Left ventricle myocardium superior (tissue), 1 donor: ENCODE results near the gene OTOL1. TPM values are rescaled to one million over a fixed set of nuclear protein-coding genes. Genes with fewer than 3 reads are reported as not detected.

Experiments used
- ATAC-seq: fragments of 200-7000 bp; cut with Tn5 transposase; one replicate; pipeline ENCODE4 v1.9.1; 2020; ENCODE audit warnings: mild to moderate bottlenecking, moderate library complexity
- DNase-seq: peaks from one replicate; pipeline ENCODE4 v3.0.0-alpha.2; 2020
- intact Hi-C: fragments of 100-400 bp; cut with micrococcal nuclease; formaldehyde crosslinking; loops from one replicate; pipeline ENCODE4 v1.11.0; 2022
- total RNA-seq: library from RNA; stranded (reverse); fragmentation: NEBNext Ultra II Directional; extraction: Animal tissue kit (Norgen Biotek cat#: 25700); gene quantifications from one replicate; pipeline ENCODE4 v1.2.1, GENCODE V29; 2021
- donor health status: DM: no; HTN: yes; CAD: no; lungs with severe emphysema.

Gene OTOL1
- total RNA-seq, 1 donor from 2014 or later, result not detected

DNA sequence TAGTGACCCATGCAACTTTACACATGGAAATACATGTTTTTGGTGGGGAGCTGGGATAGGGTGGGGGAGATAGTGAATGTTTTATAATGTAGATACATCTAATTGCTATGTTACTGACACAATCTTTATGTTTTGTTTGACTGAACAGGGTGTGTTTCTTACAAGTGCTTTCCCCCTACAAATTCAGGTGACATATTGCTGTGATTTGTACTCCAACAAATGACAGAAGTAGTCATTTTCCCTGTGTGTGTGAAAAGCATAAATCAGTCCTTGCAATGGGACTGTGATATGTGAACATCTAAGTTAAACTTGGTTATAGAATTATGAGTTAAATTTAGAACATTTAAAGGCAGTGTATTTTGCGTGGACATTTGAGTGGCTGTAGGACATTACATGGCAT, 27.3 kb downstream of the OTOL1 start:
- ATAC-seq (no peak), DNase-seq (no peak)
- intact Hi-C loops, result no loop called here

DNA sequence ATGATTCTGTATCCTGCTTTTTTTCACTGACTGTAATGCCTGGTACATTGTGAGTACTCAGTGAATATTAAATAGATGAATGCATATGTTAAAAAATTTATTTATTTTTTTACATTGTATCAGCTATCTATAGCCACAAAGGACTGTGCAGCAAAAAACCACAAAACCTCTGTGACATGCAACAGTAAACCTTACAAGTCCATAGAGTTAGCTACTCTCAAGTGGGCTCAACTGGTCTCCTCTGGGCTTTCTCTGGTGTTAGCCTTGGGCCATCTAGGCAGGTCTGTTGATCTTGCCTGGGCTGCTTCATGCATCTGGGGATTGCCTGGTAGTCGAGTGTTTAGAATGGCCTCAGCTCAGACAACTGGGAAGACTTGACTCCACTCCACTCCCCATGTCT, 35.3 kb downstream of the OTOL1 start:
- intact Hi-C loops, result no loop called here
- ATAC-seq (no peak), DNase-seq (no peak)

DNA sequence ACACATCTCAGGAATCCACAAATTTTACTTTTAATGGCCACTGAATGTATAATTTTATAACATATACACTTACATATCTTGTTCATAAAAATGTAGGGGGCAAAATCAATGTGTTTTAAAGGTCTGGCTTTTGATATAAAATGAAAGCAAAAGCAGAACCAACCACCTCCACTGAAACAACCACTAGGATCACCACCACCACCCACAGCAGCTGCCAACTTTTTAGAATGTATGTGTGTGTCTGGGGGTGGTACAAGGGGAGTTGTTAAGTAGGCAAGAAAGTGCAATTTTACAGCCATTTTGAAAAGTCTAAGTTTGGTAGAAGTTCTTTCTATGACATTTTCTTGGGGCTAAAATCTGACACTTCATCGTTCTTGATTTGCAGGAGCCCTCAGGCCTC, 44.0 kb downstream of the OTOL1 start:
- ATAC-seq, result no peak
- intact Hi-C loops, result no loop called here
- no peak for DNase-seq

DNA sequence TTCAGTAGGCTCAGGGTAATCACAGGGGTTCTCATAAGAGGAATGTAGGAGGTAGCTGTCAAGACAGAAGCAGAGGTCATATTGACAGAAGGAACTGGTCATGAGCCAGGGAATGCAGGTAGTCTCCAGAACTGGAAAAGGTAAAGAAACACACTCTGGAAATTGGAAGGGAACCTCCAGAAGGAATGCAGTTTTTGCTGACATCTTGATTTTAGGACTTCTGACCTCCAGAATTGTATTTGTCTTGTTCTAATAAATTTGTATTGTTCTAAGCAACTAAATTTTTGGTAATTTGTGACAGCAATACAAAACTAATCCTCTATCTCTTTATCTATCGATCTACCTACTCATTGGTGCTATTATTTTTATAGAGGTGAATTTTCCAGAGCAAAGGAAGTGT, 49.2 kb downstream of the OTOL1 start:
- DNase-seq (no peak), ATAC-seq (no peak)
- intact Hi-C loops, result no loop called here

DNA sequence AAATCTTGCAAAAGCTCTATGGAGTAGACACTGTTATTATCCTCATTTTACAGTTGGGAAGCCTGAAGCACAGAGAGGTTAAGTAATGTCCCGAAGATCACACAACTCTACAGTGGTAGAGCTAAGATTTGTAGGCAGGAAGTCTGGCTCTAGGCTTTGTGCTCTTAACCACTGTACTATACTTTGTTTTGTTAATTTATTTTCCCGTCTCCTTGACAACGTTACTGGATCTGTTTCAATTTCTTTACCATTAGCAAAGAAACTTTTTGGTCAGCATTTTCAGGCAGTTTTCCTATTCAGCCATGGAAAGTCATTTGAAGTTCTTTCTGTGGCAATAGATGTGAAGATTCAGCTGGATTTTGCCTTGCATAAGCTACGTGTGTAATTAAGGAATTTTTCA, 51.7 kb downstream of the OTOL1 start:
- DNase-seq (no peak), ATAC-seq (no peak)
- intact Hi-C loops, result no loop called here

DNA sequence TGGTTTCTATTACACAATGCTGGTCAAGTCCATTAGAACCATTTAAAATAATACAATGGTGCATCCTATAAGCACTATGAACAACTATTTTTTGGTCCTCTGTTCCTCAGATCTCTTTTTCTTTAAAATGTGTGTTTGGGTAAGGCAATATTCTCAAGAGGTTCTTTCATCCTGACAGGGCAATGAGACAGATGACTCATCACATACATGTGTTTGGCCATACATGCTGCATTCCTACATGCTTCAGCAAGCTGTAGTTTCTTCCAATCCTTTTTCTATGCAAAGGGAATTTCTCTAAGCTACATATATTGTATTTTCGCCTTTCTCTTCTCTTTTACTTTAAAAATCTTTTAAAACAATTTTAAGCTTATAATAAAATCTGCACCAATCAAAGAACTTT, 52.7 kb downstream of the OTOL1 start:
- no peak for DNase-seq
- no peak for ATAC-seq
- intact Hi-C loops, result no loop called here

DNA sequence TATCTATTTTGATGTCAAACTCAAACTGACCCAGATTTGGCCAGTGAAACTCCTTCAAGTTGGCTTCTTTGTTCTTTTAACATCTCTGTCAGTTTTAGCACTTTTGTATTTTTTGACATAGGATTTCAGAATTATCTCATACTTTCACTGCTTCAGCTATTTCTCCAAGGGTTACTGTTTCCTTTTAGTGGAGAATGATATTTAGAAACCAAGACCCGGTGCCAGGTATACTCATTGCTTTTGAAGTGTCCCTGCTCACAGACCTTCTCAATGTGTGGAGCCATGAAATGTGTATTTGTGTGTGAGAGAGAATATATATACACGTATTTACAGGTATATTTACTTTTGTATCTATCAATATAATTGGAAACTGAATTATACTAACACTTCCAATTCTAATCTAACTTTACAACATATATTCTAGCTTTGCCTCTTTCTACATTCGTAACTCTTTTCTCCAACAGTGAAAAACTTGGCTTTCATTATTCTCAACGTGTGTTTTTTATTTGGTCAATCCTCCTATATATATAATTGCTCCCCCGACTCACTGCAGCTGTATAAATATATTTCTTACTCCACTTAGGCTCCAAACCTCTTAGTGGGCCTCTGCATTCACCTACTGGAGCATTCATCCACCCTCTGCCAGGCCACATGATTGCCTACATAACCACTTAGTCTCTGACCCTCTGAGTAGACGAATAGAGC, 54.0 kb downstream of the OTOL1 start:
- intact Hi-C loops, result no loop called here
- DNase-seq (no peak), ATAC-seq (no peak)

DNA sequence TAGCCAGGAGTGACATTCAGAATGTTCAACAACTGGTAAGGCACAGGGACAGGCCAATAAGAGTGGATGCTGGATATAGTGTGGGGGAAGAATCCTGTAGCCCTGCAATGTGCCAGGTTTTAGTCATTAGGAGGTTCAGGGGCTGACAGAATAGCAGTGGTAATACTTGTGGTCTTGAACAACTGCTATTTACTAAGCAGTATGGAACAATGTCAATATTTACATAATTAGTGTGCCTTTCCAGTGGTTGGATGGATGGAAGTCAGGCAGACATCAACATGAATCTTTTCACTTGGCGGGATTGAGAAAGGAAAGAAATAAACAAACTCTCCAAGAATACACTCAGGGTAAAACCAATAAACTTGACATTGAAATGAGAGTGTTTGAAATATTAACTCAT, 55.1 kb downstream of the OTOL1 start:
- ATAC-seq, result no peak
- no peak for DNase-seq
- intact Hi-C loops, result no loop called here

DNA sequence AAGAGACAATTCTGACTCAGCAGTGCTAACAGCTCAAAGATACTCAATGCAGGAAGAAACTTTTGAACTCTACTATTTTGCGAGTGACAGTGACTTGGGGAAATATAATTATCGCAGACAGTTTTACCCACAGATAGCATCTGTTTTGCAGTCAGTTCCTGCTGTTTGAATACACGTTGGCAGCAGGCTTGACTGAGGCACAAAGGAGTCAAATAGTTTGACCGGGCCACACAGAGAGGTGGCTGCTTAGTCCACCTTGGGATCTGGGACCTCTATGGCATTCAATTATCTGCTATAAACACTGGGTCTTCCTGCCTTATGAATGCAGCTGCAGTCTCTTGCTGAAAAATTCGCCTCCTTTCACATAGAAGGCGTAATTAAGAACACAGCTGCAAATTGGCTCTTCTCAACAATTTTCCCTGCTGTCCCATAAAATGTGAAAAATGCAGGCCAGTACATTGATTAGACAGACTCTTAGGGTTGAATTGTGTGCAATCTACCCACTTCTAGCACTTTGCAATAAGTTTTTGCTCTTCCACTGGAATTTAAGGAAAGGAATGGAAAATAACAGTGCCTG, 56.5 kb downstream of the OTOL1 start:
- DNase-seq, result no peak
- intact Hi-C loops, result no loop called here
- ATAC-seq, result no peak

Other genes starting within 250 kb of the OTOL1 start
- 0.20 TPM for gene SPTSSB, start 125.3 kb upstream of the OTOL1 start, total RNA-seq